ENCODE measurements around the gene TWIST1. TPM values are rescaled to one million over a fixed set of nuclear protein-coding genes. Genes with fewer than 3 reads are reported as not detected.

The TWIST1 gene
- total and polyA plus RNA-seq, 11 donors: 0.38 to 4.6 (median 1.0) TPM

- no peaks in the 10 kb centered on the region for H3K9me3 ChIP-seq
- peaks cover 0 to 32% (median 8%) of the 10 kb centered on the region in 12 donors for H3K4me1 ChIP-seq
- no peak overlapping the region for H3K4me3 ChIP-seq
- peaks cover 30 to 100% (median 84%) of the 10 kb centered on the region in 9 donors for H3K27me3 ChIP-seq
- intact Hi-C loops (cut with DNase I): no loop called here
- no peaks in the 10 kb centered on the region for H3K36me3 ChIP-seq
- WGBS, 4 donors: 43 to 65% (median 58%) methylated on average over 11 of the region's 11 CpGs
- H3K27ac ChIP-seq: no peak overlapping the region
- no peak for DNase-seq
- TF ChIP-seq POLR2A (IDR thresholded peaks at IDR 0.05) (no peak), CTCF (IDR thresholded peaks at IDR 0.05) (no peak)
- ATAC-seq: no peak
These were observed 8.2 kb downstream of the TWIST1 start for GRCh38 chr7:19109000-19109946.

- DNase-seq: peak in 2 of 5 donors; percentile 24 to 32
- Histone ChIP-seq H3K27me3 (peaks cover 25 to 98% (median 72%) of the 10 kb centered on the region in 9 donors), H3K27ac (peak overlapping the region in 3 of 12 donors; percentile 1 to 44 (median 39)), H3K4me3 (peak overlapping the region; percentile 25 to 62 (median 46)), H3K36me3 (no peaks in the 10 kb centered on the region), H3K4me1 (peaks cover 0 to 28% (median 7%) of the 10 kb centered on the region in 12 donors), H3K9me3 (no peaks in the 10 kb centered on the region)
- TF ChIP-seq CTCF (IDR thresholded peaks at IDR 0.05) (no peak), POLR2A (IDR thresholded peaks at IDR 0.05) (no peak)
- WGBS, 4 donors: 1 to 3% (median 2%) methylated on average over 47 to 48 of the region's 48 CpGs
- intact Hi-C loops (cut with DNase I): no loop called here
- peak in 3 of 4 donors; percentile 34 to 77 (median 36) for ATAC-seq
These were observed 9.9 kb downstream of the TWIST1 start for GRCh38 chr7:19107356-19108146.

- 1 to 4% (median 2%) methylated on average over 6 of the region's 6 CpGs for WGBS, 4 donors
- intact Hi-C loops (cut with DNase I): no loop called here
- no peak for TF ChIP-seq CTCF (IDR thresholded peaks at IDR 0.05)
- TF ChIP-seq POLR2A (IDR thresholded peaks at IDR 0.05): no peak
These were observed 10.4 kb downstream of the TWIST1 start for GRCh38 chr7:19107081-19107355.

More at GRCh38 chr7:19107081-19107355, 10.4 kb downstream of the TWIST1 start:
- peak overlapping the region in 2 of 12 donors; percentile 1 to 44 for H3K27ac ChIP-seq
- peak in 2 of 4 donors; percentile 11 to 32 for ATAC-seq
- H3K4me1 ChIP-seq: peaks cover 0 to 25% (median 7%) of the 10 kb centered on the region in 12 donors
- peak overlapping the region; percentile 25 to 62 (median 46) for H3K4me3 ChIP-seq
- DNase-seq: no peak
- peaks cover 20 to 97% (median 67%) of the 10 kb centered on the region in 9 donors for H3K27me3 ChIP-seq
- H3K9me3 ChIP-seq: no peaks in the 10 kb centered on the region
- no peaks in the 10 kb centered on the region for H3K36me3 ChIP-seq

Data from heart left ventricle (tissue), 16 donors.